SK-N-SH (cell line): ENCODE data around the gene EXOC4. TPM values are rescaled to one million over a fixed set of nuclear protein-coding genes. Genes with fewer than 3 reads are reported as not detected.

Source experiments
- CTCF ChIA-PET: fragments of 300-600, 350-600 bp; formaldehyde crosslinking; extraction: SDS; loops from one replicate; lab custom pipeline; 2021; lab: Yijun Ruan, JAX
- POLR2A ChIA-PET: fragments of 350-600 bp; sonication (Branson Sonifier 250); formaldehyde crosslinking; extraction: SDS; loops from one replicate; lab custom pipeline; 2020; ENCODE audit warnings: antibody characterized with exemption, inconsistent platforms; lab: Yijun Ruan, JAX
- DNase-seq: peaks from one replicate; pipeline ENCODE4 v3.0.0; 2012
- H2AFZ ChIP-seq: fragments of 200-600 bp; sonication (generic); 2 replicates; pipeline ENCODE4 v1.8.1; 2016; ENCODE audit warnings: antibody characterized with exemption, mild to moderate bottlenecking, low read depth
- H3F3A ChIP-seq: fragments of 200-600 bp; sonication (generic); replicated peaks from 2 replicates; pipeline ENCODE3; 2016; ENCODE audit warnings: antibody characterized with exemption, mild to moderate bottlenecking; ENCODE audit not compliant: insufficient read depth
- H3K27ac ChIP-seq, 2 experiments: fragments of 200-500 bp in 1 of 2; fragments of 200-600 bp in 1 of 2; sonication (Bioruptor generic) in 1 of 2; sonication (generic), shearing (Covaris generic) in 1 of 2; 2 replicates each; pipeline versions ENCODE4 v1.5.1 to v1.6.1; 2014 to 2016; ENCODE audit warnings: low read depth in 2 of 2, inconsistent platforms in 1 of 2, low read length in 1 of 2, mild to moderate bottlenecking in 1 of 2, mixed read lengths in 1 of 2
- H3K27me3 ChIP-seq: fragments of 200-600 bp; sonication (generic), shearing (Covaris generic); 2 replicates; pipeline ENCODE4 v1.6.1; 2016; ENCODE audit warnings: mixed run types; ENCODE audit not compliant: insufficient read depth
- H3K36me3 ChIP-seq, 2 experiments: fragments of 200-500 bp in 1 of 2; fragments of 200-600 bp in 1 of 2; sonication (Bioruptor generic) in 1 of 2; sonication (generic) in 1 of 2; replicated peaks in 1 of 2; 2 replicates each; pipeline versions ENCODE3 to v1.5.1; 2014 to 2016; ENCODE audit warnings: low read length in 1 of 2, mild to moderate bottlenecking in 1 of 2; ENCODE audit not compliant: insufficient read depth in 2 of 2, control insufficient read depth in 1 of 2
- H3K4me1 ChIP-seq, 2 experiments: fragments of 200-500 bp in 1 of 2; fragments of 200-600 bp in 1 of 2; sonication (Bioruptor generic) in 1 of 2; sonication (generic), shearing (Covaris generic) in 1 of 2; 2 replicates each; pipeline versions ENCODE4 v1.5.1 to v1.6.1; 2014 to 2016; ENCODE audit warnings: low read depth in 1 of 2, low read length in 1 of 2, mixed run types in 1 of 2; ENCODE audit not compliant: insufficient read depth in 2 of 2, control insufficient read depth in 1 of 2
- H3K4me2 ChIP-seq: fragments of 200-600 bp; sonication (generic), shearing (Covaris generic); 2 replicates; pipeline ENCODE4 v1.6.1; 2017; ENCODE audit warnings: mixed run types
- H3K4me3 ChIP-seq, 2 experiments: fragments of 200-500 bp in 1 of 2; fragments of 200-600 bp in 1 of 2; sonication (Bioruptor generic) in 1 of 2; sonication (generic), shearing (Covaris generic) in 1 of 2; 2 replicates each; pipeline versions ENCODE4 v1.5.1 to v1.8.1; 2014 to 2016; ENCODE audit warnings: low read depth in 2 of 2, inconsistent platforms in 1 of 2, low read length in 1 of 2, mild to moderate bottlenecking in 1 of 2, mixed read lengths in 1 of 2, moderate library complexity in 1 of 2
- H3K79me2 ChIP-seq: fragments of 200-600 bp; sonication (generic); 2 replicates; pipeline ENCODE4 v1.8.1; 2017; ENCODE audit warnings: mild to moderate bottlenecking; ENCODE audit not compliant: insufficient read depth
- H3K9ac ChIP-seq: fragments of 200-600 bp; sonication (generic); 2 replicates; pipeline ENCODE4 v1.6.1; 2017; ENCODE audit warnings: mixed run types
- H3K9me2 ChIP-seq: fragments of 200-600 bp; sonication (generic); 2 replicates; pipeline ENCODE4 v1.6.1; 2017; ENCODE audit warnings: mixed run types
- H3K9me3 ChIP-seq: fragments of 200-600 bp; sonication (generic); 2 replicates; pipeline ENCODE4 v1.6.1; 2017; ENCODE audit warnings: mixed run types, mild to moderate bottlenecking, moderate library complexity
- H4K20me1 ChIP-seq: fragments of 200-600 bp; sonication (generic); 2 replicates; pipeline ENCODE4 v1.6.1; 2017; ENCODE audit warnings: mild to moderate bottlenecking, mixed run types; ENCODE audit not compliant: insufficient read depth
- EP300 ChIP-seq, 2 experiments: IDR thresholded peaks; 2 replicates each; pipeline versions ENCODE4 v1.4.0 to v1.6.1; 2012; ENCODE audit warnings: borderline replicate concordance in 1 of 2, low read depth in 1 of 2, low read length in 1 of 2
- FOSL2 ChIP-seq: IDR thresholded peaks from 2 replicates; pipeline ENCODE4 v1.4.0; 2012; ENCODE audit warnings: low read depth, mild to moderate bottlenecking, moderate library complexity, borderline replicate concordance
- GABPA ChIP-seq: IDR thresholded peaks from 2 replicates; pipeline ENCODE4 v1.4.0; 2012; ENCODE audit warnings: low read depth, mild to moderate bottlenecking
- GATA2 ChIP-seq: sonication (generic); formaldehyde crosslinking; IDR thresholded peaks from 2 replicates; pipeline ENCODE4 v1.5.0; 2020; ENCODE audit warnings: mild to moderate bottlenecking, missing genetic modification reagents
- MXI1 ChIP-seq: IDR thresholded peaks from 2 replicates; pipeline ENCODE4 v1.6.1; 2012; ENCODE audit warnings: mild to moderate bottlenecking, low read depth, low read length, improper control_type of control experiment
- RAD21 ChIP-seq: IDR thresholded peaks from 2 replicates; pipeline ENCODE4 v1.6.1; 2012; ENCODE audit warnings: mild to moderate bottlenecking, low read length
- RCOR1 ChIP-seq: fragments of 150-350 bp; IDR thresholded peaks from 2 replicates; pipeline ENCODE4 v1.6.1; 2017; ENCODE audit warnings: antibody characterized with exemption, low read length
- RXRA ChIP-seq: IDR thresholded peaks from 2 replicates; pipeline ENCODE4 v1.4.0; 2012; ENCODE audit warnings: low read depth, mild to moderate bottlenecking, borderline replicate concordance
- SIN3A ChIP-seq: IDR thresholded peaks from 2 replicates; pipeline ENCODE4 v1.6.1; 2012; ENCODE audit warnings: low read depth, mild to moderate bottlenecking, low read length, moderate library complexity, borderline replicate concordance
- TEAD4 ChIP-seq: IDR thresholded peaks from 2 replicates; pipeline ENCODE4 v1.4.0; 2012; ENCODE audit warnings: mild to moderate bottlenecking, borderline replicate concordance; ENCODE audit not compliant: insufficient read depth
- WGBS: methylation state at CpG from one replicate; pipeline ENCODE4 v1.1.6; 2017; ENCODE audit warnings: low lambda C conversion rate; 5-methylcytosine and 5-hydroxymethylcytosine counted together
- polyA plus RNA-seq, 3 experiments: library from polyadenylated mRNA; depleted of rRNA; stranded (reverse); fragments of >200 nt; gene quantifications; 2 replicates each; pipeline ENCODE4 v1.2.3, GENCODE V29; 2012
- TF ChIP-seq, protein P1 (sequence below): fragments of 150-350 bp; IDR thresholded peaks from 2 replicates; pipeline ENCODE4 v1.6.1; 2016; ENCODE audit warnings: mild to moderate bottlenecking, low read depth, low read length
- TF ChIP-seq, protein P2 (sequence below): fragments of 150-350 bp; IDR thresholded peaks from 2 replicates; pipeline ENCODE4 v1.6.1; 2017; ENCODE audit warnings: antibody characterized with exemption, low read length, low read depth, borderline replicate concordance
- TF ChIP-seq, protein P3 (sequence below): IDR thresholded peaks from 2 replicates; pipeline ENCODE4 v1.4.0; 2012; ENCODE audit warnings: low read depth
- TF ChIP-seq, protein P4 (sequence below): IDR thresholded peaks from 2 replicates; pipeline ENCODE4 v1.4.0; 2012; ENCODE audit warnings: low read depth, borderline replicate concordance
- TF ChIP-seq, protein P5 (sequence below): IDR thresholded peaks from 2 replicates; pipeline ENCODE4; 2012

The EXOC4 gene
- polyA plus RNA-seq, 1 of the 3 experiments (the other 2 are of a cell fraction): 37.3 TPM

DNA sequence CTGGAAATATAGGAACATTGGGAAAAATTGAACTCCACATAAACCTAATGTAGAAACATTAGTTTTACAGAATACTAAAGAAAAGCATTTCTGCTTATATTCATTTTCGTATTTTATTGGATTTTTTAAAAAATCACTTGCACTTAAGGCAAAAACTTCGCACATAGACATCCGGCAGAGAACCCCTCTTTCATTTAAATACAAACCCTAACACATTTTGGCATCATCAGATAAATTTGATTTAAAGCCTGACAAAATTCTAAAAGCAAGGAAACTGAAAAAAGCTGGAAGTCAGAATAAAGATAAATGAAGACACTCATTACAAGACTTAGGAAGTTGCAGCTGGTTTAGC lies 396 bp upstream of the EXOC4 start:
- TF ChIP-seq GABPA: no peak
- no peak for TF ChIP-seq MXI1
- TF ChIP-seq, protein P1, sequence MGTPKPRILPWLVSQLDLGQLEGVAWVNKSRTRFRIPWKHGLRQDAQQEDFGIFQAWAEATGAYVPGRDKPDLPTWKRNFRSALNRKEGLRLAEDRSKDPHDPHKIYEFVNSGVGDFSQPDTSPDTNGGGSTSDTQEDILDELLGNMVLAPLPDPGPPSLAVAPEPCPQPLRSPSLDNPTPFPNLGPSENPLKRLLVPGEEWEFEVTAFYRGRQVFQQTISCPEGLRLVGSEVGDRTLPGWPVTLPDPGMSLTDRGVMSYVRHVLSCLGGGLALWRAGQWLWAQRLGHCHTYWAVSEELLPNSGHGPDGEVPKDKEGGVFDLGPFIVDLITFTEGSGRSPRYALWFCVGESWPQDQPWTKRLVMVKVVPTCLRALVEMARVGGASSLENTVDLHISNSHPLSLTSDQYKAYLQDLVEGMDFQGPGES: no peak
- no peak for TF ChIP-seq RXRA
- no peak for TF ChIP-seq FOSL2
- TF ChIP-seq GATA2 (CRISPR knock-in tag): no peak
- TF ChIP-seq, protein P2, sequence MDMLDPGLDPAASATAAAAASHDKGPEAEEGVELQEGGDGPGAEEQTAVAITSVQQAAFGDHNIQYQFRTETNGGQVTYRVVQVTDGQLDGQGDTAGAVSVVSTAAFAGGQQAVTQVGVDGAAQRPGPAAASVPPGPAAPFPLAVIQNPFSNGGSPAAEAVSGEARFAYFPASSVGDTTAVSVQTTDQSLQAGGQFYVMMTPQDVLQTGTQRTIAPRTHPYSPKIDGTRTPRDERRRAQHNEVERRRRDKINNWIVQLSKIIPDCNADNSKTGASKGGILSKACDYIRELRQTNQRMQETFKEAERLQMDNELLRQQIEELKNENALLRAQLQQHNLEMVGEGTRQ: no peak
- TF ChIP-seq EP300 (IDR thresholded peaks at IDR 0.05; ENCODE audit: borderline replicate concordance in 1 of 2, low read depth in 1 of 2, low read length in 1 of 2): no peak
- TF ChIP-seq, protein P3, sequence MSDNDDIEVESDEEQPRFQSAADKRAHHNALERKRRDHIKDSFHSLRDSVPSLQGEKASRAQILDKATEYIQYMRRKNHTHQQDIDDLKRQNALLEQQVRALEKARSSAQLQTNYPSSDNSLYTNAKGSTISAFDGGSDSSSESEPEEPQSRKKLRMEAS: no peak
- no peak for TF ChIP-seq RCOR1
- TF ChIP-seq, protein P4, sequence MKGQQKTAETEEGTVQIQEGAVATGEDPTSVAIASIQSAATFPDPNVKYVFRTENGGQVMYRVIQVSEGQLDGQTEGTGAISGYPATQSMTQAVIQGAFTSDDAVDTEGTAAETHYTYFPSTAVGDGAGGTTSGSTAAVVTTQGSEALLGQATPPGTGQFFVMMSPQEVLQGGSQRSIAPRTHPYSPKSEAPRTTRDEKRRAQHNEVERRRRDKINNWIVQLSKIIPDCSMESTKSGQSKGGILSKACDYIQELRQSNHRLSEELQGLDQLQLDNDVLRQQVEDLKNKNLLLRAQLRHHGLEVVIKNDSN: no peak
- TF ChIP-seq RAD21: no peak
- TF ChIP-seq SIN3A: no peak
- TF ChIP-seq, protein P5, sequence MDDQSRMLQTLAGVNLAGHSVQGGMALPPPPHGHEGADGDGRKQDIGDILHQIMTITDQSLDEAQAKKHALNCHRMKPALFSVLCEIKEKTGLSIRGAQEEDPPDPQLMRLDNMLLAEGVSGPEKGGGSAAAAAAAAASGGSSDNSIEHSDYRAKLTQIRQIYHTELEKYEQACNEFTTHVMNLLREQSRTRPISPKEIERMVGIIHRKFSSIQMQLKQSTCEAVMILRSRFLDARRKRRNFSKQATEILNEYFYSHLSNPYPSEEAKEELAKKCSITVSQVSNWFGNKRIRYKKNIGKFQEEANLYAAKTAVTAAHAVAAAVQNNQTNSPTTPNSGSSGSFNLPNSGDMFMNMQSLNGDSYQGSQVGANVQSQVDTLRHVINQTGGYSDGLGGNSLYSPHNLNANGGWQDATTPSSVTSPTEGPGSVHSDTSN: no peak
- no peak for TF ChIP-seq TEAD4
- H3K4me1 ChIP-seq: peaks cover 0 to 7% of the 10 kb centered on the region in 2 experiments; a peak in 3 of 4 replicates
- peaks cover 45% of the 10 kb centered on the region for H3K79me2 ChIP-seq
- no peak for DNase-seq
- 66% methylated on average over 3 of the region's 3 CpGs for WGBS
- H3K36me3 ChIP-seq: peaks cover 0 to 2% of the 10 kb centered on the region in 2 experiments
- H3K9ac ChIP-seq: no peak overlapping the region
- H3K4me3 ChIP-seq: no peak overlapping the region; a peak in 1 of 4 replicates
- H3K27me3 ChIP-seq: no peaks in the 10 kb centered on the region
- H2AFZ ChIP-seq: peak overlapping the region; percentile 69
- ChIA-PET POLR2A (interaction anchor here (0.6 to 2.0 kb wide), 5 partner anchors 10 to 171 kb away, joined by 3 to 7 read pairs (median 4); partner anchors contain the start of gene CHCHD3), CTCF (interaction anchor here (0.6 to 1.3 kb wide), 2 partner anchors 14 to 19 kb away, joined by 3 read pairs; no protein-coding TSS in a partner anchor)
- peaks cover 9% of the 10 kb centered on the region; the same call in 1 of the 2 replicates for H3K9me3 ChIP-seq
- no peaks in the 10 kb centered on the region for H3K9me2 ChIP-seq
- H3F3A ChIP-seq: no peaks in the 10 kb centered on the region
- H3K4me2 ChIP-seq: no peak overlapping the region
- no peak overlapping the region for H3K27ac ChIP-seq
- H4K20me1 ChIP-seq: no peaks in the 10 kb centered on the region
